LNCaP clone FGC (cell line): Measurements from ENCODE around the gene ZNF638.

Source experiments
- DNase-seq: peaks from one replicate; pipeline ENCODE4 v3.0.0-alpha.2; 2011; ENCODE audit warnings: low read depth
- H3K4me3 ChIP-seq: 2 replicates; pipeline ENCODE4 v1.5.1; 2011; ENCODE audit warnings: mild to moderate bottlenecking, low read depth, low read length, control low read depth
- TF ChIP-seq, protein P1 (sequence below): IDR thresholded peaks from 2 replicates; pipeline ENCODE4 v1.5.1; 2012; ENCODE audit warnings: mild to moderate bottlenecking; ENCODE audit not compliant: control insufficient read depth, insufficient read depth; ENCODE audit errors: extremely low read depth

The ZNF638 gene

DNA sequence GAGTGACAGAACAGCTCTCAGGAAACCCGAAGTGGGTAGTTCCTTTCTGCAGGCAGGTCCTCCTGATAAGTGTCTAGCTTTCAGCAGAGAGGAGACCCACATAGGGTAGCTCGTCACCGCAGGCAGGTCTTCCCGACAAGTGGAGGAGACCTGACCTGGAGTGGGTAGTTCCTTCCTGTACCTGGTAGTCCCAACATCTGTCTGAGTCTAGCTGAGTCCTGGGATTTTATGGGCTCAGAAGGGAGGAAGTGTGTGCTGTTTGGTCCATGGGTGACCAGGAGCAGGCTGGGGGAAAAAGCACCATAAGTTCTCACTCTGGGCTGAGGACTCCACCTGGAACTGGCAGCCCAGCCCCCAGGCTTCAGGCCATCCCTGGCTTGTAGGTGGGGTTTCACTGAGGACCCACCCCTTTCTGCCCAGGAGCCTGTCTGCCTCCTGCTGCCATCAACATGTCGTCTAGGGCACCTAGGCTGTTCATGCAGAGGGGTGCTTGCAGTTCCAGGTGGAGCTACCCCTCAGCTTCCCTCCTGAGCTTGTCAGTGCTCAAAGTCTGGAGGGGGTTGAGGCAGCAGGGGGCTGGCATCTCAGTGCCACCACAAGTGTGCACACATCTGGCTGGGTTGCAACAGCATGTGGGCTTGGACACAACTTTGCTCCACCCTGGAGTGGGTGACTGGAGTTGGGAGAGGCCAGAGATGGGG is 131.2 kb downstream of the ZNF638 start:
- TF ChIP-seq, protein P1, sequence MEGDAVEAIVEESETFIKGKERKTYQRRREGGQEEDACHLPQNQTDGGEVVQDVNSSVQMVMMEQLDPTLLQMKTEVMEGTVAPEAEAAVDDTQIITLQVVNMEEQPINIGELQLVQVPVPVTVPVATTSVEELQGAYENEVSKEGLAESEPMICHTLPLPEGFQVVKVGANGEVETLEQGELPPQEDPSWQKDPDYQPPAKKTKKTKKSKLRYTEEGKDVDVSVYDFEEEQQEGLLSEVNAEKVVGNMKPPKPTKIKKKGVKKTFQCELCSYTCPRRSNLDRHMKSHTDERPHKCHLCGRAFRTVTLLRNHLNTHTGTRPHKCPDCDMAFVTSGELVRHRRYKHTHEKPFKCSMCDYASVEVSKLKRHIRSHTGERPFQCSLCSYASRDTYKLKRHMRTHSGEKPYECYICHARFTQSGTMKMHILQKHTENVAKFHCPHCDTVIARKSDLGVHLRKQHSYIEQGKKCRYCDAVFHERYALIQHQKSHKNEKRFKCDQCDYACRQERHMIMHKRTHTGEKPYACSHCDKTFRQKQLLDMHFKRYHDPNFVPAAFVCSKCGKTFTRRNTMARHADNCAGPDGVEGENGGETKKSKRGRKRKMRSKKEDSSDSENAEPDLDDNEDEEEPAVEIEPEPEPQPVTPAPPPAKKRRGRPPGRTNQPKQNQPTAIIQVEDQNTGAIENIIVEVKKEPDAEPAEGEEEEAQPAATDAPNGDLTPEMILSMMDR: no peak
- DNase-seq: no peak

DNA sequence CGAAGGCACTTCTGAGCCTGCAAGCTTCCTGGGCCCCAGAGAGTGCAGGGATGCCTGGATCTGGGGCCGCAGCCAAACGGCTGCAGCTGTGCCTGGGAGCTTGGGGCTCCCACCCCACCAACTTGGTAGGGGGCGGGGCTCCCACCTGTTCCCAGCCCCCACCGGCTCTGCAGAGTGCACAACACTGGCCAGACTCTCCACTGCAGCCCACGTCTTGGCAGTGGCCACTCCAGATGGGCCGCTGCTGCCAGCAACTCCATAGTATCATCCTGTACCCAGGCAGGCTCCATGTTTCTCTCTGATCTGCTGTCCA is 131.7 kb downstream of the ZNF638 start:
- DNase-seq: no peak
- TF ChIP-seq, protein P1: no peak
- H3K4me3 ChIP-seq: no peak overlapping the region

More for the DNA sequence above, 131.2 kb downstream of the ZNF638 start:
- no peak overlapping the region for H3K4me3 ChIP-seq

DNA sequence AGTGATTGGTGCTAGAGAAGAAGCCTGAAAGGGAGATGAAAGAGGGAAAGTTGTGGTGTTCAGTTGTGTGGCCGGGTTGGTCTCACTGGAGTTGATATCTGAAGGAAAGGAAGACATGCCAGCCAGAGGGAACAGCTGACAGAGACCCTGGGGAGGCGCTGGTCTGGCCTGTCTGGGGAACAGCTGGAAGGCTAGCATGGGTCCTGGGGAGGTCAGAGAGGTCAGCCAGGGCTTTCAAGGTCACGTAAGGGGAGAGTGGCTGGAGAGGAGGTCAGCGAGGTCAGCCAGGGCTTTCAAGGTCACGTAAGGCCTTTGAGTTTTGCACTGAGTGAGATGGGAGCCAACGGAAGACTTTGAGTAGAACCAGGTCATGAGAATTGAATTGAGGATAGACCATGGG is 132.8 kb downstream of the ZNF638 start:
- no peak for DNase-seq
- no peak overlapping the region for H3K4me3 ChIP-seq
- TF ChIP-seq, protein P1: no peak

DNA sequence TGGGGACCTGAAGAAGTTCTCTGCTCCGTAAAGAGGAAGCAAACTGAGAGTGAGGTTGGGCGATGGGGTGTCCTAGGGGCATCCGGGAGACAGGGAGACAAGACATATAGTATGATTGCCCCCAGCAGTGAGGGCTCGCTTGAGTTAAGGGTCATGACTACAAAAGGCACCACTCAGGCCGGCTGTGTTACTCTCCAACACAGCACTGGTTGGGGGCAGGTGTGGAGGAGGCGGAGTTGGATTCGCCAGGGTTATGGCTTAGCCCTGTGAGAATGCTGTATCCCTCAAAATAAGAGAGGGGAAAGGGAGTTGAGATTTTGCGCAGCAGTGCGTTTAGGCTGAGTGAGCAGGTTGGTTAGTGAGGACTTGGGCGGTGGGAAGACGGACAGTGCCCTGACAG is 133.8 kb downstream of the ZNF638 start:
- no peak overlapping the region for H3K4me3 ChIP-seq
- DNase-seq: no peak
- TF ChIP-seq, protein P1: no peak

DNA sequence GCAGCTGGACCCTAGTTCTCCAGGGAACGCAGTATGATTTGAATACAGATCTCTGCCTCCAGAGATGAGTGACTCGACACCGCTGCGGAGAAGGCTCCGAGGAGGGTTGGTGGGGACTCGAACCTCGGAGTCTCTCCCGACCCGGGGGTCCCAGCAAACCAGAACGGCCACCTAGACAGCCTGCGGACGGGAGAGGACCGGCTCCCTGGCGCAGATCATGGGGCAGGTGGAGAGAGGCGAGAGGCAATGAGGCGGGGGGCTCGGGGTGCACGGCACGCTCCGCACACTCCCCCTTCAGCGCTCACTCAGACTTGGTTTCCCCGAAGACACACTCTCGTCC is 134.3 kb downstream of the ZNF638 start:
- 0 out of 2 replicates have a peak overlapping the region, but pooled peaks have one; percentile 52 for H3K4me3 ChIP-seq
- TF ChIP-seq, protein P1: no peak
- DNase-seq: no peak

DNA sequence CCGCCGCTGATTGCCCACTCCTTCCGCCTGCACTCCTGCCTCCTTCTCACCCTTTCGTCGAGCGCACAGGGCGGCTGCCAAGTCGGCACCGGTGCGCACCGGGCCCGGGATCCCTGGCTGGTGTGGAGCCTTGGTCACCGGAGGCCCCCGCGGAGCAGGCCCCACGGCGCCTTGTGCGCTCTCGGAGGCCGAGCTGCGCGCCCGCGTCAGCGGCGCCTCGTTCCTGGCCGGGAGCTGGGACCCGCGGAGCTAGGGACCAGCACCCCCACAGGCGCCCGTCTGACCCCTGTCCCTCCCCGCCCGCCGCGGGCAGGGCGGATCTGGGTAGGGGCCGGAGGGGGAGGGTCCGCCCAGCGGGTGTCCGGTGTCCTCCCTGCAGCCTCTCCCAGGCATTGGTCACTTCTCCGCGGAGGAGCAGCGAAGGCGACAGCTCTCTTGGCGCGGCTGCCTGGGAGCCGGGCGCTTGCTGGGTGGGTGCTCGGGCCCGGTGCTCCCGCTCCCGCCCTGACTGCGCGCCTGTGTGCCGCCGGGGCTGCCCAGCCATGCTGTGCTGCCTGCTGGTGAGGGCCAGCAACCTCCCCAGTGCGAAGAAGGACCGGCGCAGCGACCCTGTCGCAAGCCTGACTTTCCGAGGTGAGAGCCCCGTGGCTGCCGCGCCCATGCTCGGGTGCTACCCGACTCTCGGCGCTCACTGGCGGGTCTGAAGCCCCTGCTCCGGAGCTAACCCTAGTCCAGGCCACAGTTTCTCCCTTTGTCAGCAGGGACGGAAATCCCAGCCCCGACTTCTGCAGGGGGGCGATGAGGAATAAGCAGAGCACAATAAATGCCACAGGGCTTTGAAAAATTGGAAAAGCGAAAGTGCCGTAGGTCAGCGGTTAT is 135.0 kb downstream of the ZNF638 start:
- peak overlapping the region; percentile 52 for H3K4me3 ChIP-seq
- no peak for DNase-seq
- TF ChIP-seq, protein P1: no peak
